Gastroesophageal sphincter (tissue), 3 donors: Measurements from ENCODE around the gene RUNX3.

ENCODE experiments used
- POLR2A ChIP-seq, 2 donors: fragments of 450-650 bp; IDR thresholded peaks; one replicate each; pipeline ENCODE4 v1.6.1; 2017; ENCODE audit warnings: antibody characterized with exemption in 2 of 2, mild to moderate bottlenecking in 2 of 2, moderate library complexity in 1 of 2
- TF ChIP-seq, protein P1 (sequence below), 4 experiments: fragments of 200-600 bp in 2 of 4; fragments of 450-650 bp in 2 of 4; sonication (generic) in 1 of 4; IDR thresholded peaks; one replicate each; pipeline ENCODE4 v1.5.1; 2017 to 2019; ENCODE audit warnings: antibody characterized with exemption in 4 of 4, mild to moderate bottlenecking in 2 of 4, moderate library complexity in 2 of 4

DNA sequence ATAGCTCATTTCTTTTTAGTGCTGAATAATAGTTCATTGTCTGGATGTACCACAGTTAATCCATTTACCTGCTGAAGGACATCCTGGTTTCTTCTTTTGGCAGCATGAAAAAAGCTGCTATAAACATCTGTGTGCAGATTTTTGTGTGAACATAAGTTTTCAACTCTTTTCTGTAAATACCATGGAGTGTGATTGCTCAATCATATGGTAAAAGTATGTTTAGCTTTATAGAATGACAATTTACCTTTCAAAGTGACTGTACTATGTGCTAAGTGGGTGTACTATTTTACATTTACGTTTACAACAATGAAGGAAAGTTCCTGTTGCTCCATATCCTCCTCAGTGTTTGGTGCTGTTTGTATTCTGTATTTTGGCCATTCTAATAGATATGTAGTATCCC is 49.0 kb downstream of the RUNX3 start:
- TF ChIP-seq, protein P1, sequence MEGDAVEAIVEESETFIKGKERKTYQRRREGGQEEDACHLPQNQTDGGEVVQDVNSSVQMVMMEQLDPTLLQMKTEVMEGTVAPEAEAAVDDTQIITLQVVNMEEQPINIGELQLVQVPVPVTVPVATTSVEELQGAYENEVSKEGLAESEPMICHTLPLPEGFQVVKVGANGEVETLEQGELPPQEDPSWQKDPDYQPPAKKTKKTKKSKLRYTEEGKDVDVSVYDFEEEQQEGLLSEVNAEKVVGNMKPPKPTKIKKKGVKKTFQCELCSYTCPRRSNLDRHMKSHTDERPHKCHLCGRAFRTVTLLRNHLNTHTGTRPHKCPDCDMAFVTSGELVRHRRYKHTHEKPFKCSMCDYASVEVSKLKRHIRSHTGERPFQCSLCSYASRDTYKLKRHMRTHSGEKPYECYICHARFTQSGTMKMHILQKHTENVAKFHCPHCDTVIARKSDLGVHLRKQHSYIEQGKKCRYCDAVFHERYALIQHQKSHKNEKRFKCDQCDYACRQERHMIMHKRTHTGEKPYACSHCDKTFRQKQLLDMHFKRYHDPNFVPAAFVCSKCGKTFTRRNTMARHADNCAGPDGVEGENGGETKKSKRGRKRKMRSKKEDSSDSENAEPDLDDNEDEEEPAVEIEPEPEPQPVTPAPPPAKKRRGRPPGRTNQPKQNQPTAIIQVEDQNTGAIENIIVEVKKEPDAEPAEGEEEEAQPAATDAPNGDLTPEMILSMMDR (IDR thresholded peaks at IDR 0.05) = no peak
- TF ChIP-seq POLR2A (IDR thresholded peaks at IDR 0.05) = no peak
